Trophoblast cell (in vitro differentiated cells and primary cell): Measurements from ENCODE around the gene XPR1.
"Not testable (repeated sequence)": the region's sequence is repeated elsewhere in the genome, so short reads cannot be mapped to it uniquely, and the experiment has no call there.

ENCODE experiments used
- DNase-seq, 2 donors: peaks; one replicate each; pipeline ENCODE4 v3.0.0-alpha.2; 2016
- H2AFZ ChIP-seq: 2 replicates; pipeline ENCODE4 v1.6.1; 2013; ENCODE audit warnings: low read length, moderate library complexity, mild to moderate bottlenecking; ENCODE audit not compliant: insufficient read depth, poor library complexity
- H2AK5ac ChIP-seq: 2 replicates; pipeline ENCODE4 v1.6.1; 2013; ENCODE audit warnings: mild to moderate bottlenecking, low read length
- H2BK120ac ChIP-seq: 2 replicates; pipeline ENCODE4 v1.6.1; 2013; ENCODE audit warnings: low read length, mild to moderate bottlenecking, moderate library complexity; ENCODE audit not compliant: insufficient read depth, poor library complexity
- H2BK12ac ChIP-seq: 2 replicates; pipeline ENCODE4 v1.6.1; 2013; ENCODE audit warnings: mild to moderate bottlenecking, low read length, moderate library complexity
- H2BK5ac ChIP-seq: 2 replicates; pipeline ENCODE4 v1.6.1; 2013; ENCODE audit warnings: low read length, low read depth, moderate library complexity, mild to moderate bottlenecking; ENCODE audit not compliant: poor library complexity
- H3K14ac ChIP-seq: 2 replicates; pipeline ENCODE4 v1.6.1; 2013; ENCODE audit warnings: mild to moderate bottlenecking, low read length
- H3K18ac ChIP-seq: 2 replicates; pipeline ENCODE4 v1.6.1; 2013; ENCODE audit warnings: mild to moderate bottlenecking, low read length
- H3K23ac ChIP-seq: 2 replicates; pipeline ENCODE4 v1.6.1; 2013; ENCODE audit warnings: low read length
- H3K27ac ChIP-seq: 2 replicates; pipeline ENCODE4 v1.5.1; 2013; ENCODE audit warnings: low read depth, mild to moderate bottlenecking, inconsistent platforms, low read length, moderate library complexity
- H3K27me3 ChIP-seq: 2 replicates; pipeline ENCODE4 v1.6.1; 2013; ENCODE audit warnings: inconsistent platforms, mild to moderate bottlenecking, low read length, moderate library complexity; ENCODE audit not compliant: insufficient read depth
- H3K36me3 ChIP-seq, 2 experiments: 1 replicate in 1 of 2; 2 replicates in 1 of 2; pipeline ENCODE4 v1.6.1; 2013; ENCODE audit warnings: low read length in 2 of 2, mild to moderate bottlenecking in 2 of 2, moderate library complexity in 1 of 2; ENCODE audit not compliant: insufficient read depth in 2 of 2, control insufficient read depth in 1 of 2
- H3K4ac ChIP-seq: 2 replicates; pipeline ENCODE4 v1.6.1; 2013; ENCODE audit warnings: low read depth, mild to moderate bottlenecking, low read length, moderate library complexity
- H3K4me1 ChIP-seq, 2 experiments: 1 replicate in 1 of 2; 2 replicates in 1 of 2; pipeline ENCODE4 v1.6.1; 2013; ENCODE audit warnings: low read length in 2 of 2, mild to moderate bottlenecking in 2 of 2, moderate library complexity in 1 of 2; ENCODE audit not compliant: insufficient read depth in 2 of 2, control insufficient read depth in 1 of 2
- H3K4me2 ChIP-seq: 2 replicates; pipeline ENCODE4 v1.6.1; 2013; ENCODE audit warnings: inconsistent platforms, mild to moderate bottlenecking, low read length, moderate library complexity
- H3K4me3 ChIP-seq: 2 replicates; pipeline ENCODE4 v1.5.1; 2013; ENCODE audit warnings: mild to moderate bottlenecking, low read depth, low read length, inconsistent platforms
- H3K79me1 ChIP-seq: one replicate; pipeline ENCODE4 v1.6.1; 2013; ENCODE audit warnings: low read length
- H3K79me2 ChIP-seq: 2 replicates; pipeline ENCODE4 v1.6.1; 2013; ENCODE audit warnings: low read length, mild to moderate bottlenecking; ENCODE audit not compliant: control insufficient read depth, insufficient read depth, poor library complexity
- H3K9ac ChIP-seq: 2 replicates; pipeline ENCODE4 v1.6.1; 2013; ENCODE audit warnings: mild to moderate bottlenecking, low read length
- H3K9me3 ChIP-seq: 2 replicates; pipeline ENCODE4 v1.6.1; 2013; ENCODE audit warnings: low read depth, mild to moderate bottlenecking, control low read depth, inconsistent platforms, low read length; ENCODE audit not compliant: insufficient read depth
- H4K12ac ChIP-seq: 2 replicates; pipeline ENCODE4 v1.6.1; 2013; ENCODE audit warnings: low read depth, mild to moderate bottlenecking, low read length, moderate library complexity
- H4K8ac ChIP-seq: 2 replicates; pipeline ENCODE4 v1.6.1; 2013; ENCODE audit warnings: low read depth, mild to moderate bottlenecking, low read length, moderate library complexity
- H4K91ac ChIP-seq: one replicate; pipeline ENCODE4 v1.6.1; 2013; ENCODE audit warnings: low read depth, mild to moderate bottlenecking, low read length, moderate library complexity
- WGBS: extraction: QIAGEN DNeasy Blood & Tissue Kit; methylation state at CpG from one replicate; pipeline ENCODE4 v1.1.7; 2013; ENCODE audit warnings: missing lambda C conversion rate; ENCODE audit not compliant: insufficient read length, insufficient coverage; ENCODE audit errors: extremely low coverage; 5-methylcytosine and 5-hydroxymethylcytosine counted together

XPR1 gene

GRCh38 chr1:180698580-180698979, 66.8 kb downstream of the XPR1 start:
- Histone ChIP-seq H3K4me2 (no peak overlapping the region), H2AK5ac (no peak overlapping the region), H3K27ac (no peak overlapping the region), H3K23ac (no peak overlapping the region), H3K4ac (no peak overlapping the region), H3K4me3 (no peak overlapping the region), H2BK12ac (no peak overlapping the region), H3K4me1 (no peaks in the 10 kb centered on the region), H3K36me3 (no peaks in the 10 kb centered on the region), H4K8ac (no peak overlapping the region), H3K14ac (no peak overlapping the region), H3K18ac (no peak overlapping the region), H3K79me2 (no peaks in the 10 kb centered on the region), H2AFZ (no peak overlapping the region), H3K9me3 (peaks cover 2% of the 10 kb centered on the region), H4K12ac (no peak overlapping the region), H4K91ac (no peak overlapping the region), H3K79me1 (no peaks in the 10 kb centered on the region), H3K9ac (no peak overlapping the region), H2BK5ac (no peak overlapping the region), H3K27me3 (no peaks in the 10 kb centered on the region), H2BK120ac (no peak overlapping the region)
- no peak for DNase-seq
- WGBS = no CpG with 5 or more reads among the region's 1 CpG

GRCh38 chr1:180702376-180702775, 70.6 kb downstream of the XPR1 start:
- not testable (repeated sequence) for H2BK120ac ChIP-seq, H2BK5ac ChIP-seq, H2BK12ac ChIP-seq, DNase-seq, H3K27me3 ChIP-seq, H3K9ac ChIP-seq, H3K4me2 ChIP-seq, H3K23ac ChIP-seq, H3K79me2 ChIP-seq, H3K79me1 ChIP-seq, H2AK5ac ChIP-seq, H4K8ac ChIP-seq, H3K14ac ChIP-seq, H2AFZ ChIP-seq, H4K12ac ChIP-seq, H3K4ac ChIP-seq, H3K36me3 ChIP-seq, H3K4me3 ChIP-seq, H3K9me3 ChIP-seq, H3K18ac ChIP-seq, H4K91ac ChIP-seq, H3K27ac ChIP-seq, H3K4me1 ChIP-seq
- WGBS = no CpG with 5 or more reads among the region's 2 CpGs

GRCh38 chr1:180710746-180711145, 78.9 kb downstream of the XPR1 start:
- H3K4me1 ChIP-seq, H3K4ac ChIP-seq, H3K18ac ChIP-seq, H3K27ac ChIP-seq, H3K9ac ChIP-seq, H4K8ac ChIP-seq, H3K36me3 ChIP-seq, H3K14ac ChIP-seq, H3K79me1 ChIP-seq, DNase-seq, H3K4me2 ChIP-seq, H2BK12ac ChIP-seq, H2BK120ac ChIP-seq, H3K79me2 ChIP-seq, H3K9me3 ChIP-seq, H3K4me3 ChIP-seq, H3K23ac ChIP-seq, H3K27me3 ChIP-seq, H2AK5ac ChIP-seq, H2BK5ac ChIP-seq, H4K91ac ChIP-seq, H4K12ac ChIP-seq, H2AFZ ChIP-seq: not testable (repeated sequence)
- no CpG with 5 or more reads among the region's 30 CpGs for WGBS

- not testable (repeated sequence) for H3K4me1 ChIP-seq, H3K4me2 ChIP-seq, H2AK5ac ChIP-seq, H3K9ac ChIP-seq, H2AFZ ChIP-seq, H3K14ac ChIP-seq, DNase-seq, H3K36me3 ChIP-seq, H4K91ac ChIP-seq, H3K4me3 ChIP-seq, H4K12ac ChIP-seq, H4K8ac ChIP-seq, H2BK5ac ChIP-seq, H3K4ac ChIP-seq, H3K9me3 ChIP-seq, H2BK120ac ChIP-seq, H3K27ac ChIP-seq, H3K79me1 ChIP-seq, H3K27me3 ChIP-seq, H3K18ac ChIP-seq, H2BK12ac ChIP-seq, H3K23ac ChIP-seq, H3K79me2 ChIP-seq
- no CpG with 5 or more reads among the region's 19 CpGs for WGBS
Observed at GRCh38 chr1:180711260-180711659, 79.4 kb downstream of the XPR1 start.
